PC-9 (cell line): ENCODE measurements around the gene UCMA.

Experiments
- EZH2 ChIP-seq: fragments of 200-600 bp; sonication (generic); IDR thresholded peaks from 2 replicates; pipeline ENCODE4 v1.8.0; 2017; ENCODE audit warnings: antibody characterized with exemption, low read depth
- TF ChIP-seq, protein P1 (sequence below): fragments of 200-600 bp; sonication (generic); conservative IDR thresholded peaks from 2 replicates; pipeline ENCODE4 v1.6.1; 2017; ENCODE audit warnings: mixed run types, antibody characterized with exemption, mild to moderate bottlenecking, moderate library complexity

DNA sequence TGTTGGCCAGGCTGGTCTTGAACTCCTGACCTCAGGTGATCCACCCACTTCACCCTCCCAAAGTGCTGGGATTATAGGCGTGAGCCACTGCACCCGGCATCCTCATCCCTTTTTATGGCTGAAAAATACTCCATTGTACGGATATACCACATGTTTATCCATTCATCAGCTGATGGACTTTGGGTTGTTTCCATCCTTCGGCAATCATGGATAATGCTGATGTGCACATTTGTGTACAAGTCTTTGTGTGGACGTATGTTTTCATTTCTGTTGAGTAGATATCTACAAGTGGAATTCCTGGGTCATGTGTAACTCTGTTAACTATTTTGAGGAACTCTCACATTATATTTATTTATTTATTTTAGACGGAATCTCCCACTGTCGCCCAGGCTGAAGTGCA is 5.7 kb upstream of the UCMA start:
- TF ChIP-seq, protein P1, sequence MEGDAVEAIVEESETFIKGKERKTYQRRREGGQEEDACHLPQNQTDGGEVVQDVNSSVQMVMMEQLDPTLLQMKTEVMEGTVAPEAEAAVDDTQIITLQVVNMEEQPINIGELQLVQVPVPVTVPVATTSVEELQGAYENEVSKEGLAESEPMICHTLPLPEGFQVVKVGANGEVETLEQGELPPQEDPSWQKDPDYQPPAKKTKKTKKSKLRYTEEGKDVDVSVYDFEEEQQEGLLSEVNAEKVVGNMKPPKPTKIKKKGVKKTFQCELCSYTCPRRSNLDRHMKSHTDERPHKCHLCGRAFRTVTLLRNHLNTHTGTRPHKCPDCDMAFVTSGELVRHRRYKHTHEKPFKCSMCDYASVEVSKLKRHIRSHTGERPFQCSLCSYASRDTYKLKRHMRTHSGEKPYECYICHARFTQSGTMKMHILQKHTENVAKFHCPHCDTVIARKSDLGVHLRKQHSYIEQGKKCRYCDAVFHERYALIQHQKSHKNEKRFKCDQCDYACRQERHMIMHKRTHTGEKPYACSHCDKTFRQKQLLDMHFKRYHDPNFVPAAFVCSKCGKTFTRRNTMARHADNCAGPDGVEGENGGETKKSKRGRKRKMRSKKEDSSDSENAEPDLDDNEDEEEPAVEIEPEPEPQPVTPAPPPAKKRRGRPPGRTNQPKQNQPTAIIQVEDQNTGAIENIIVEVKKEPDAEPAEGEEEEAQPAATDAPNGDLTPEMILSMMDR = no peak
- TF ChIP-seq EZH2 = no peak
